ENCODE data around the gene MPRIP. TPM values are rescaled to one million over a fixed set of nuclear protein-coding genes. Genes with fewer than 3 reads are reported as not detected.

The MPRIP gene
- polyA plus RNA-seq, 1 donor from 2014 or later: 47.3 TPM

- no peak overlapping the region for H3K4me2 ChIP-seq (ENCODE audit: low read length)
- H3K4me3 ChIP-seq (ENCODE audit: low read length): no peak overlapping the region
- no peaks in the 10 kb centered on the region for H3K79me2 ChIP-seq (replicated peaks; ENCODE audit: insufficient read depth, low read length)
- no peaks in the 10 kb centered on the region for H3K9me2 ChIP-seq (ENCODE audit: insufficient read depth, low read length)
- no peaks in the 10 kb centered on the region for H3K9me3 ChIP-seq (ENCODE audit: low read length)
- no peak overlapping the region for H2AFZ ChIP-seq (ENCODE audit: low read depth, low read length)
- H3K9ac ChIP-seq (ENCODE audit: low read length): no peak overlapping the region
- H3K27me3 ChIP-seq (ENCODE audit: insufficient read depth, low read depth, low read length): no peaks in the 10 kb centered on the region
- H3F3A ChIP-seq (ENCODE audit: insufficient read depth, low read length, poor library complexity, severe bottlenecking): no peaks in the 10 kb centered on the region
- no peaks in the 10 kb centered on the region for H3K36me3 ChIP-seq (ENCODE audit: insufficient read depth, low read length)
- no peak overlapping the region for H3K27ac ChIP-seq (ENCODE audit: low read length)
- no peaks in the 10 kb centered on the region for H4K20me1 ChIP-seq (ENCODE audit: insufficient read depth)
- TF ChIP-seq POLR2AphosphoS5 (IDR thresholded peaks at IDR 0.05) (no peak), TAF1 (IDR thresholded peaks at IDR 0.05; ENCODE audit: low read depth) (no peak), RAD21 (conservative IDR thresholded peaks at IDR 0.05) (no peak), EZH2 (IDR thresholded peaks at IDR 0.05; ENCODE audit: borderline replicate concordance, insufficient read depth, low read length, poor library complexity, severe bottlenecking) (no peak), EP300 (conservative IDR thresholded peaks at IDR 0.05; ENCODE audit: poor library complexity, severe bottlenecking) (no peak), SMC3 (conservative IDR thresholded peaks at IDR 0.05; ENCODE audit: poor library complexity) (no peak), MXI1 (conservative IDR thresholded peaks at IDR 0.05; ENCODE audit: poor library complexity, severe bottlenecking) (no peak)
- TF ChIP-seq, protein P1, sequence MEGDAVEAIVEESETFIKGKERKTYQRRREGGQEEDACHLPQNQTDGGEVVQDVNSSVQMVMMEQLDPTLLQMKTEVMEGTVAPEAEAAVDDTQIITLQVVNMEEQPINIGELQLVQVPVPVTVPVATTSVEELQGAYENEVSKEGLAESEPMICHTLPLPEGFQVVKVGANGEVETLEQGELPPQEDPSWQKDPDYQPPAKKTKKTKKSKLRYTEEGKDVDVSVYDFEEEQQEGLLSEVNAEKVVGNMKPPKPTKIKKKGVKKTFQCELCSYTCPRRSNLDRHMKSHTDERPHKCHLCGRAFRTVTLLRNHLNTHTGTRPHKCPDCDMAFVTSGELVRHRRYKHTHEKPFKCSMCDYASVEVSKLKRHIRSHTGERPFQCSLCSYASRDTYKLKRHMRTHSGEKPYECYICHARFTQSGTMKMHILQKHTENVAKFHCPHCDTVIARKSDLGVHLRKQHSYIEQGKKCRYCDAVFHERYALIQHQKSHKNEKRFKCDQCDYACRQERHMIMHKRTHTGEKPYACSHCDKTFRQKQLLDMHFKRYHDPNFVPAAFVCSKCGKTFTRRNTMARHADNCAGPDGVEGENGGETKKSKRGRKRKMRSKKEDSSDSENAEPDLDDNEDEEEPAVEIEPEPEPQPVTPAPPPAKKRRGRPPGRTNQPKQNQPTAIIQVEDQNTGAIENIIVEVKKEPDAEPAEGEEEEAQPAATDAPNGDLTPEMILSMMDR (IDR thresholded peaks at IDR 0.05; ENCODE audit: poor library complexity, severe bottlenecking): no peak
- TF ChIP-seq, protein P2, sequence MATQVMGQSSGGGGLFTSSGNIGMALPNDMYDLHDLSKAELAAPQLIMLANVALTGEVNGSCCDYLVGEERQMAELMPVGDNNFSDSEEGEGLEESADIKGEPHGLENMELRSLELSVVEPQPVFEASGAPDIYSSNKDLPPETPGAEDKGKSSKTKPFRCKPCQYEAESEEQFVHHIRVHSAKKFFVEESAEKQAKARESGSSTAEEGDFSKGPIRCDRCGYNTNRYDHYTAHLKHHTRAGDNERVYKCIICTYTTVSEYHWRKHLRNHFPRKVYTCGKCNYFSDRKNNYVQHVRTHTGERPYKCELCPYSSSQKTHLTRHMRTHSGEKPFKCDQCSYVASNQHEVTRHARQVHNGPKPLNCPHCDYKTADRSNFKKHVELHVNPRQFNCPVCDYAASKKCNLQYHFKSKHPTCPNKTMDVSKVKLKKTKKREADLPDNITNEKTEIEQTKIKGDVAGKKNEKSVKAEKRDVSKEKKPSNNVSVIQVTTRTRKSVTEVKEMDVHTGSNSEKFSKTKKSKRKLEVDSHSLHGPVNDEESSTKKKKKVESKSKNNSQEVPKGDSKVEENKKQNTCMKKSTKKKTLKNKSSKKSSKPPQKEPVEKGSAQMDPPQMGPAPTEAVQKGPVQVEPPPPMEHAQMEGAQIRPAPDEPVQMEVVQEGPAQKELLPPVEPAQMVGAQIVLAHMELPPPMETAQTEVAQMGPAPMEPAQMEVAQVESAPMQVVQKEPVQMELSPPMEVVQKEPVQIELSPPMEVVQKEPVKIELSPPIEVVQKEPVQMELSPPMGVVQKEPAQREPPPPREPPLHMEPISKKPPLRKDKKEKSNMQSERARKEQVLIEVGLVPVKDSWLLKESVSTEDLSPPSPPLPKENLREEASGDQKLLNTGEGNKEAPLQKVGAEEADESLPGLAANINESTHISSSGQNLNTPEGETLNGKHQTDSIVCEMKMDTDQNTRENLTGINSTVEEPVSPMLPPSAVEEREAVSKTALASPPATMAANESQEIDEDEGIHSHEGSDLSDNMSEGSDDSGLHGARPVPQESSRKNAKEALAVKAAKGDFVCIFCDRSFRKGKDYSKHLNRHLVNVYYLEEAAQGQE (IDR thresholded peaks at IDR 0.05; ENCODE audit: borderline replicate concordance): no peak
Observed at GRCh38 chr17:17161759-17162158, 119.5 kb downstream of the MPRIP start.

DNA sequence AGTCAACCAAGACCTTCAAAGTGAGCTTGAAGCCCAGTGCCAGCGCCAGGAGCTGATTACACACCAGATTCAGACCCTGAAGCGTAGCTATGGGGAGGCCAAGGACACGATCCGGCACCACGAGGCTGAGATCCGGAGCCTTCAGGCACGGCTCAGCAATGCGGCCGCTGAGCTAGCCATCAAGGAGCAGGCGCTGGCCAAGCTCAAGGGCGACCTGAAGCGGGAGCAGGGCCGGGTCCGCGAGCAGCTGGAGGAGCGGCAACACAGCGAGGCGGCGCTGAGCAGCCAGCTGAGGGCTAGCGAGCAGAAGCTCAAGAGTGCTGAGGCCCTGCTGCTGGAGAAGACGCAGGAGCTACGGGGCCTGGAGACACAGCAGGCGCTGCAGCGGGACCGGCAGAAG lies 121.9 kb downstream of the MPRIP start:
- no peak overlapping the region for H3K9ac ChIP-seq (ENCODE audit: low read length)
- TF ChIP-seq, protein P2 (IDR thresholded peaks at IDR 0.05; ENCODE audit: borderline replicate concordance): no peak
- TF ChIP-seq RAD21 (conservative IDR thresholded peaks at IDR 0.05) (no peak), EZH2 (IDR thresholded peaks at IDR 0.05; ENCODE audit: borderline replicate concordance, insufficient read depth, low read length, poor library complexity, severe bottlenecking) (no peak), MXI1 (conservative IDR thresholded peaks at IDR 0.05; ENCODE audit: poor library complexity, severe bottlenecking) (no peak), EP300 (conservative IDR thresholded peaks at IDR 0.05; ENCODE audit: poor library complexity, severe bottlenecking) (no peak), SMC3 (conservative IDR thresholded peaks at IDR 0.05; ENCODE audit: poor library complexity) (no peak), TAF1 (IDR thresholded peaks at IDR 0.05; ENCODE audit: low read depth) (no peak), POLR2AphosphoS5 (IDR thresholded peaks at IDR 0.05) (no peak)
- TF ChIP-seq, protein P1 (IDR thresholded peaks at IDR 0.05; ENCODE audit: poor library complexity, severe bottlenecking): no peak
- no peak overlapping the region for H3K4me2 ChIP-seq (ENCODE audit: low read length)
- H3K4me3 ChIP-seq (ENCODE audit: low read length): no peak overlapping the region
- no peaks in the 10 kb centered on the region for H3K9me2 ChIP-seq (ENCODE audit: insufficient read depth, low read length)
- H3K9me3 ChIP-seq (ENCODE audit: low read length): no peaks in the 10 kb centered on the region
- no peak overlapping the region for H3K27ac ChIP-seq (ENCODE audit: low read length)
- no peaks in the 10 kb centered on the region for H3F3A ChIP-seq (ENCODE audit: insufficient read depth, low read length, poor library complexity, severe bottlenecking)
- no peaks in the 10 kb centered on the region for H3K79me2 ChIP-seq (replicated peaks; ENCODE audit: insufficient read depth, low read length)
- H2AFZ ChIP-seq (ENCODE audit: low read depth, low read length): no peak overlapping the region
- H3K36me3 ChIP-seq (ENCODE audit: insufficient read depth, low read length): no peaks in the 10 kb centered on the region
- H4K20me1 ChIP-seq (ENCODE audit: insufficient read depth): no peaks in the 10 kb centered on the region
- H3K27me3 ChIP-seq (ENCODE audit: insufficient read depth, low read depth, low read length): no peaks in the 10 kb centered on the region
